Fibroblast of lung (primary cell): ENCODE results near the gene KLRC2. TPM values are rescaled to one million over a fixed set of nuclear protein-coding genes. Genes with fewer than 3 reads are reported as not detected.
"Not testable (repeated sequence)": the region's sequence is repeated elsewhere in the genome, so short reads cannot be mapped to it uniquely, and the experiment has no call there.

Source experiments
- DNase-seq, 2 donors: peaks; one replicate each; pipeline versions ENCODE4 v3.0.0 to v3.0.0-alpha.2; 2010; ENCODE audit warnings: low read depth in 2 of 2
- H2AFZ ChIP-seq: 2 replicates; pipeline ENCODE4 v1.5.1; 2012; ENCODE audit warnings: low read length, control low read depth, inconsistent platforms
- H3K27ac ChIP-seq: 2 replicates; pipeline ENCODE4 v1.5.1; 2011; ENCODE audit warnings: low read length, control low read depth; ENCODE audit not compliant: insufficient read depth
- H3K27me3 ChIP-seq: 2 replicates; pipeline ENCODE4 v1.5.1; 2011; ENCODE audit warnings: mild to moderate bottlenecking, low read length; ENCODE audit not compliant: control insufficient read depth, insufficient read depth
- H3K36me3 ChIP-seq: 2 replicates; pipeline ENCODE4 v1.5.1; 2011; ENCODE audit warnings: low read length; ENCODE audit not compliant: control insufficient read depth, insufficient read depth
- H3K4me1 ChIP-seq: 2 replicates; pipeline ENCODE4 v1.5.1; 2011; ENCODE audit warnings: low read length; ENCODE audit not compliant: control insufficient read depth, insufficient read depth; ENCODE audit errors: extremely low read depth
- H3K4me2 ChIP-seq: 2 replicates; pipeline ENCODE4 v1.5.1; 2011; ENCODE audit warnings: low read length, control low read depth; ENCODE audit not compliant: insufficient read depth; ENCODE audit errors: extremely low read depth
- H3K4me3 ChIP-seq, 4 experiments: fragments of 200-600 bp in 1 of 4; sonication (generic) in 1 of 4; replicated peaks in 1 of 4; 2 replicates each; pipeline ENCODE4 v1.5.1; 2011 to 2016; ENCODE audit warnings: low read length in 4 of 4, low read depth in 3 of 4, mild to moderate bottlenecking in 3 of 4, control low read depth in 2 of 4, inconsistent platforms in 1 of 4, mixed read lengths in 1 of 4; ENCODE audit not compliant: insufficient read depth in 1 of 4; ENCODE audit errors: control extremely low read depth in 1 of 4
- H3K79me2 ChIP-seq: 2 replicates; pipeline ENCODE4 v1.5.1; 2012; ENCODE audit warnings: mild to moderate bottlenecking, low read length, inconsistent platforms; ENCODE audit not compliant: control insufficient read depth, insufficient read depth
- H3K9ac ChIP-seq: 2 replicates; pipeline ENCODE4 v1.5.1; 2011; ENCODE audit warnings: mild to moderate bottlenecking, low read length, control low read depth; ENCODE audit not compliant: insufficient read depth
- H3K9me3 ChIP-seq: 2 replicates; pipeline ENCODE4 v1.5.1; 2012; ENCODE audit warnings: low read depth, low read length; ENCODE audit not compliant: control insufficient read depth, insufficient read depth
- H4K20me1 ChIP-seq: 2 replicates; pipeline ENCODE4 v1.5.1; 2011; ENCODE audit warnings: low read length; ENCODE audit not compliant: control insufficient read depth, insufficient read depth; ENCODE audit errors: extremely low read depth
- CTCF ChIP-seq, 2 donors: IDR thresholded peaks in 1 of 2; conservative IDR thresholded peaks in 1 of 2; 1 replicate in 1 of 2; 2 replicates in 1 of 2; pipeline ENCODE4 v1.5.1; 2011 to 2012; ENCODE audit warnings: low read length in 2 of 2, control low read depth in 1 of 2, inconsistent platforms in 1 of 2, low read depth in 1 of 2, mild to moderate bottlenecking in 1 of 2
- EZH2 ChIP-seq: IDR thresholded peaks from 2 replicates; pipeline ENCODE4 v1.5.1; 2012; ENCODE audit warnings: low read length, control low read depth, mild to moderate bottlenecking; ENCODE audit errors: missing control alignments
- polyA plus RNA-seq, 2 donors: library from polyadenylated mRNA; depleted of rRNA in 1 of 2; stranded (reverse) in 1 of 2; unstranded in 1 of 2; fragments of >200 nt; gene quantifications; 2 replicates each; pipeline ENCODE4 v1.2.1, GENCODE V29; 2011 to 2012; ENCODE audit warnings: missing spikeins in 1 of 2
- total RNA-seq: library from RNA; depleted of rRNA; stranded (reverse); fragments of >200 nt; gene quantifications from 2 replicates; pipeline ENCODE4 v1.2.1, GENCODE V29; 2014

The KLRC2 gene
- total and polyA plus RNA-seq, 2 donors (not counting 1 experiment from before 2014, with no cell fraction given) = not detected

- Histone ChIP-seq H3K4me2 (no peak within 1 kb of the TSS), H3K27me3 (no peaks in the 10 kb centered on the region), H3K36me3 (no peaks in the 10 kb centered on the region), H4K20me1 (no peaks in the 10 kb centered on the region), H3K9ac (no peak within 1 kb of the TSS), H3K27ac (no peak within 1 kb of the TSS), H3K9me3 (no peaks in the 10 kb centered on the region), H2AFZ (no peak within 1 kb of the TSS), H3K4me1 (no peaks in the 10 kb centered on the region), H3K79me2 (no peaks in the 10 kb centered on the region), H3K4me3 (no peak within 1 kb of the TSS)
- no peak for TF ChIP-seq CTCF (conservative IDR thresholded peaks at IDR 0.05 in 1 of 2, IDR thresholded peaks at IDR 0.05 in 1 of 2; ENCODE audit: low read depth in 1 of 2, low read length in 2 of 2)
- no peak for TF ChIP-seq EZH2
- no peak for DNase-seq
Measured at GRCh38 chr12:10389904-10390303, 45.9 kb downstream of the KLRC2 start, which contains the start of gene KLRK1. Gene KLRK1, minus strand, starts transcription at chr12:10390041. Its CDS starts 1,231 bp downstream, at chr12:10388810.

GRCh38 chr12:10388624-10389413 is 47.0 kb downstream of the KLRC2 start:
- Histone ChIP-seq H3K79me2 (no peaks in the 10 kb centered on the region), H2AFZ (no peak overlapping the region), H3K4me3 (no peak overlapping the region), H3K4me1 (no peaks in the 10 kb centered on the region), H3K27me3 (no peaks in the 10 kb centered on the region), H3K36me3 (no peaks in the 10 kb centered on the region), H4K20me1 (no peaks in the 10 kb centered on the region), H3K27ac (no peak overlapping the region), H3K9me3 (no peaks in the 10 kb centered on the region), H3K4me2 (no peak overlapping the region), H3K9ac (no peak overlapping the region)
- TF ChIP-seq EZH2 (no peak), CTCF (conservative IDR thresholded peaks at IDR 0.05 in 1 of 2, IDR thresholded peaks at IDR 0.05 in 1 of 2; ENCODE audit: low read depth in 1 of 2, low read length in 2 of 2) (no peak)
- no peak for DNase-seq

- H4K20me1 ChIP-seq, H3K27ac ChIP-seq, H3K4me3 ChIP-seq, H3K4me2 ChIP-seq, H3K9me3 ChIP-seq, H3K4me1 ChIP-seq, H3K79me2 ChIP-seq, H3K27me3 ChIP-seq, H3K36me3 ChIP-seq, H3K9ac ChIP-seq, DNase-seq, H2AFZ ChIP-seq: not testable (repeated sequence)
Measured at GRCh38 chr12:10387498-10387897, 48.3 kb downstream of the KLRC2 start.
